Epidermal melanocyte (primary cell): Measurements from ENCODE around the gene PPARG.

Source experiments
- DNase-seq: peaks from one replicate; pipeline ENCODE4 v3.0.0; 2011; ENCODE audit warnings: low spot score; ENCODE audit not compliant: insufficient read length

The PPARG gene

DNA sequence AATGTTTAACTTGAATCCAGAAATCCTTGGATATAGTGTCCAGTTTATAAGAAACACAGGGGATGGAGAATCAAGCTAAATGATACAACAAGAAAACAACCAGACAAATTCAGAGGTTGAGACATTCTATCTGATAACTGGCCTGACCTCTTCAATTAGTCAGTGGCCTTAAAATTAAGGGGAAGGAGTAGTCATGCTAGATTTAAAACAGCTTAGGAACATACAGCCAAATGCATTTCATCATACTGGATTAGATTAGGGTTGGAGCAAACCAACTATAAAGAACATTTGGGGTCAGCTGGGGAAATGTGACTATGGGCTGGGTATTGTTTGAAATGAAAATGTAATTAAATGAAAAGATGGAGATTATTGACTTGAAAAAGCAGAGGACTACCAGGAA, 53.3 kb downstream of the PPARG start:
- DNase-seq: no peak

DNA sequence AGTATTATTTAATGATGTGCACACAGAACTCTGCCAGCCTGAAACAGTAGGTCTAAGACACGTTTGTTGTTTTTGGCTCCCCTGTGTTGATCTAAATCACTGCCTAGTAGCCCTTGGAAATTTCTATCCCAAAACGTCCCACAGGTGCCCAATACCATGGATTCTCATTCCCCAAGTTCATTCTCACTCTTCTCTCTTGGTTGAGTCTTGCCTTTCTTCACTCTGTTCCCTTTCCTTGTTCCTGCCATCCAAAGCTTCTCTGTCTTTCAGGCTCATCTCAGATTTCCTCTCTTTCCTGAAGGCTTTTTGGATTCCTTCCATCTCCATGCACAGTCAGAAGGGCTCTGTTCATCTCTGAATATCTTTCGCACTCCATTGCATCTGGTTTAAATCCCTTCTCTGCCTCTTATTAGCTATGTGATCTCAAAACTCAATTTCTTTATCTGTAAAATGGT, 54.2 kb downstream of the PPARG start:
- peak; percentile 27 for DNase-seq

DNA sequence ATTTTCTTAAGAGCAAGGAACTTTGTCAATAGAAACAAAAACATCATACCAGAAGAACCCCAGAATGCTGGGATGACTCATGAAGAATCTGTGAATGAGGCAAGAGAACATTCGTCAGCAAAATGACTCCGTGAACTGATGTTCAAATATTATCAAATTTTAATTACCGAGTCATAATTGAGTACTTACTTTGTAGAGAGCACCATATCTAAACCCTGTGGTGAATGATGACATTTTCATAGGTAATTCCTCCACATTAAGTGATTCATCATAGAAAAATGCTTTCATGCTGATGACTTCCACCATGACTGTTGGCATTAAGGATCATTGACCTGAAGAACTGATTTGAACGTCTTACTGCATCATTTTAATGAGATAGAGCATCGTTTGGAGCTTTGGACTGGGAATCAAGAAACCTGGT, 56.3 kb downstream of the PPARG start:
- DNase-seq: no peak

DNA sequence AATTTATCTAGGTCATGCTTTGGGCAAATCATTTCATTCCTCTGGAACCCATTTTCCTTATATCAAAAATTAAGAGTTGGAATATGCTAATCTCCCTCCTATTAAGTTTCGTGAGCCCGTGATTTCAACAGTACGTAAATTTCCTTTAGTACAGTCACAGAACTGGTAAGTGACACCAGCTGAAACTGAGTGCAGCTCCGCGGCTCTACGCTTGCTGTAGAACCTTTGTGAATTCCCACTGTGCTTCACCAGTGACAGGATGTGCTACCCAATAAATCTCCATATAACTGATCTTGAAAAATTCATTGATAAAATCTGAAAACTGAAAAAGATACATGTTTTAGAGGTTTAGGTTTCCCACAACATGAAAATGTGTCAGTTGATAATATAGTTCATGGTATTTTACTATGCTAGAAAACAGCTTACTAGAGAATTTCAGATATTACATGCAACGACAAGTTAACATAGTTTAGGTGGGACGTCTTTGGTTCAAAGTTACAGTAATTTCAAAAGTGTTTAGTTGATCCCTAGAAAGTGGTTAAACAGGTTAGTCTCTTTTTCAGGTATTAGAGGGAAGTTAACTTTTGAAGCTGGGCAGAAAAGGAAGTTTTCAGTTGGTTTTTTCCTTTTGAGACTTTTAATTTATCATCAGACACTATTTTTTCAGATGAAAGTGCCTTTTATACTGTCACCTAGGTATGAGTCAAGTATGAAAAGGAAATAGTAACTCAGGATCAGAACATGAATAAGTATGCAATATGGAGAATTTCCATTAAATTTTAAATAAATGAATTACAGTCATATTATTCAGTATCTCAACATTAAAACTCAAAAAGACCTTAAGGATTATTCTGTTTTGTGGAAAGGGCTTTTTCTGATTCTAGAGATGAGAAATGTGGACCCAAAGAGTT, 57.0 kb downstream of the PPARG start:
- DNase-seq: no peak

DNA sequence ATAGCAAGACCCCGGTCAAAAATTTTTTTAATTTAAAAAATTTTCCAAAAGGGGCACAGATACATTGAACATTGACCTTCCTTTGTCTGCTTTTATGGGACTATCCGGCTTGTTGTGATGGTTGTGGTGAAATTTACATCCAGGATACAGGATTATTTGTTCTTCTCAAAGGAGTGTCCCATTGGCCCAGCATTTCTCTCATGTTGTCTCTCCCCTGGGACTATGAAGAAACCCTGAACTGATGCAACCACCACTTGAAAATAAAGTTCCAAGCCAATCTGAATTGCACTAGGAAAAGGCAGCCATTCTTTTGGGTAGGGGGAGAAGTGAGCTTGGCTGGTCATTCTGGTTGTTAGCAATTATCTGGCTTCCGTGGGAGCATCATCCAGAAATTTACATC, 58.4 kb downstream of the PPARG start:
- no peak for DNase-seq

DNA sequence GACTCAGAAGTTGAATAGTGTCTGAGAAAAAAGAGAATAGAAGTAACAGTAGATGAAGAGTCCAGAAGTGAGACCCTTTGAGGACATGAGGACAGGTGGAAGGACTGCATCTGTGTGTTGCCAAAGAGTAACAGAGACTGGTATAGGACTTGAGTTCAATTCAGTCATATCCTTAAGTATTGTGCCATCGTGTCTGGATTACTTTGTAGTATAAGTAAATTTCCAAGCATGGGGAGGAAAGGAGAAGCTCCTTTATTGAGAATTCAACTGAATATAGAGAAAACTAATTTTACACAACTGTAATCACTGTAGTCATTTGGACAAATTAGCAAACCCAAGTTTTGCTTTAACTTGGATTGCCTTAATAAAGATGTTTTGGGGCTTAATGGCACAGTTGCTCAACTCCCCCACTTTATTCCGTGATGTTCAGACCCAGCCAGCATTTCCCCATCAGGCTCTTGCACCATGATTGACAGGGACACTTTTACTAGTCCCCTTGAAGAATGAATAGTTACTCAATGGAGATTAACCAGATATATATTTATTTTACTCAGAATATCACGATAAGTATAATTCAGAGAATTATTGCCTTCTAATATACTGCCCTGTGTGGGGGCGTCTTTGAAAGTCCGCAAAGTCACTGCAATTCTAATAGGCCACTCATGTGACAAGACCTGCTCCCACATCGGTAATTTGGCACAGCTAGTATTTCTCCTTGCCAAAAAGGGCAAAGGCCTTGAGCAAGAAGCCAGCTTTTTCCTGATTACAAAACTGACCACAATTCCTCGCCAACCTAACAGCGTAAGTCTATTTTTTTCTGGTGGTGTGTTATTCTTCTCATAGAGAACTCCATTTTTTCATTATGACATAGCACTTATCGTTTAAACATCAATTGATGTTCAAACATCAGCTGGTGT, 61.3 kb downstream of the PPARG start:
- no peak for DNase-seq

DNA sequence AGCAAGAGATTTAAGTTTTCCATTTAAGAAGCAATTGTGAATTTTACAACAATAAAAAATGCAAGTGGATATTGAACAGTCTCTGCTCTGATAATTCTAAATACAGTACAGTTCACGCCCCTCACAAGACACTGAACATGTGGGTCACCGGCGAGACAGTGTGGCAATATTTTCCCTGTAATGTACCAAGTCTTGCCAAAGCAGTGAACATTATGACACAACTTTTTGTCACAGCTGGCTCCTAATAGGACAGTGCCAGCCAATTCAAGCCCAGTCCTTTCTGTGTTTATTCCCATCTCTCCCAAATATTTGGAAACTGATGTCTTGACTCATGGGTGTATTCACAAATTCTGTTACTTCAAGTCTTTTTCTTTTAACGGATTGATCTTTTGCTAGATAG, 62.3 kb downstream of the PPARG start:
- no peak for DNase-seq

DNA sequence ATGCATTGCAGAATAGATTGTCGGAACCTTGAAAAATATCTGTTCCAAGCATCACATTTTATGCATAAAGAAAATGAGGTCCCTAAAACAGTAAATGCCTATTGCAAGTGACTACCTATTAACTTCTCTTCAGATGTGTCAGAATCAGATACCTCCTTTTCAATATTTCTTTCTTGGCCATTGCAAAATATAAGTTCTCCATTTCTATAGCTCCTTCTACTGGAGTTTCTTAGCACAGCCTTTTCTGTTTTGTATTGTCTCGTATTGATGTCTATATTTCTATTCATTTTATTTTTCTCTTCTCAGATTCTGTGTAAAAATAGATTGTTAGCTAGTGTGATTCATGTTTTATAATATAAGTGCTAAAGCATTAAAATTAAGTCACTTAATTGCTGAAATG, 63.4 kb downstream of the PPARG start:
- no peak for DNase-seq

DNA sequence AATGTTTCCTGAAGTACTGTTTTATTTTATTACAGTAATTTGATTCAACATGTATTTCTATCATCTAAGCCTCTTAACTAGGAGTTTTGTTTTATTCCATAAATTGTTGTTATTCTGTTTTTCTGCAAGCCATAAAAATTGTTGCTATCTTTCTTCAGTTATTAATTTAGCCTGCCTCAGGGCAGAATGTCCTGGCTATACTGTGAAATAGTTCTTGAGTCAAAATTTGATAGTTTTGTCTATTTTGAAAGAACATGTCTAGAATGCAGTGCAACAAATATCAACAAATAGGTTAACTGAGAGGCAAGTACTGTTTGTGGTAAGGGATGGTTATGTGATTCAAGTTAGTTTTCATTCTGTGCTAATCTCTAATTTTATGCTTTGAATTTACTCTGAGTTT, 63.9 kb downstream of the PPARG start:
- DNase-seq: no peak

DNA sequence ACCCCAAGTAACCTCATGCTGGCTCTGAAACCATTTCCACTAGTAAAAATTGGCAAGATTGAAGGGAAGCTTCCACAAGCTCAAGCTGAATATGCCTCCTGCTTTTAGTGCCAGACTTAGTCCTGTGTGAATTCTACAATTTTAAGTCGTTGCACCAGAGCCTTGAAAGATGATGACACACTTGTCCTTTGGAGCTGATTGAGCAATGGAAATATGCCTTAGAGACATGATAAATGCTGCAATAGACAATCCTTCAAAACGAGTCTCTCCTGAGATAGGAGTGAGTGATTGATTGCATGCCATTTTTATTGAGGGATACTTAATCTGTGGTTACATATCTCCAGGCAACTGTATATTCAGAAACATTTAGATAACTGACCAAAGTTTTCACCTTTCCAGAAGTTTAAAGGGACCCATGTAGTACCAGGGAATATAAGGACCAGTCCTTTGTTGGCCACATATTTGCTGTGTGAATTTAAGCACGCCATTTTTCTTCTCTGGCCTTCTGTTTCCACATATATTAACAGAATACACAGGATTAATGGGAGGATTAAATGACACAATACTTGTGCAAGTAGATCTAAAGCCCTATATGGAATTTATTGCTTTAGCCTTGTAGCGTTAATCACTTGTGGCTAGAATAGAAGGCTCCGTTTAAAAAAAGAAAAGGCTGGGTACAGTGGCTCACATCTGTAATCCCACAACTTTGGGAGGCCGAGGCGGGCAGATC, 65.1 kb downstream of the PPARG start:
- DNase-seq: no peak

DNA sequence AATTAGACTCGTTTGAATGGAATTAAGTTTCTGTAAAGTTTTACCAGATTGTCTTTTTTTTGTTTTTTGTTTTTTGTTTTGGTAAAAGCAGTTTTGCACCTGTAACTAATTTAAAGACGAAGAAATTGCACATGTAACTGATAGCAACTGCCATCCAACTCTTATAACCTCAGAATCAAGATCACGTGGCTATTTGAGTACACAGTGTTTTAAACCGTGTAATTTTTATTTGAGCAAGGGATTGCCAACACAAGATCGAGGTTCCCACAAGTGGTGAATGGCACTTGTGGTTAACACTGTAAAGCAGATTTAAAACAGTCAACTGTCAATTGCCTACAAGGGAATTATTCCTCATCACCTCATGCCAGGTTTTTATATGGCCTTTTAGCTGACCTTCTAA, 67.3 kb downstream of the PPARG start:
- no peak for DNase-seq

DNA sequence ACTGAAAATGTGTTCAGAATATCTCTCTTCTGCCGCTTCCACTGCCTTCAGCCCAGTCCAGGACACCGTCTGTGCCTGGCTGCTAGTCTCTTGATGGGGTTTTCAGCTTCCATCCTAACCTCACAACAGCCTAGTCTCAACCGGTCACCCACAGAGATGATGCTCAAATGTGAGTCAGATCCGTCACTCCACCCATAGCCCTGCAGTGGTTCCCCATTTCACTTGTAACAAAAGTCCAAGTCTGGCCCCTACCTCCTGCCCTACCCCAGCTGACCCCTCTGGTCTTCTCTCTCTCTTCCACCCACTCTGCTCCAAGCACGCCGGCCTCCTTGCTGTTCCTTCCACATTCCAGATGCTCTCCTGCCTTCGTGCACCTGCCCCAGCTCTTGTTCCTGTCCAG, 68.1 kb downstream of the PPARG start:
- DNase-seq: no peak

DNA sequence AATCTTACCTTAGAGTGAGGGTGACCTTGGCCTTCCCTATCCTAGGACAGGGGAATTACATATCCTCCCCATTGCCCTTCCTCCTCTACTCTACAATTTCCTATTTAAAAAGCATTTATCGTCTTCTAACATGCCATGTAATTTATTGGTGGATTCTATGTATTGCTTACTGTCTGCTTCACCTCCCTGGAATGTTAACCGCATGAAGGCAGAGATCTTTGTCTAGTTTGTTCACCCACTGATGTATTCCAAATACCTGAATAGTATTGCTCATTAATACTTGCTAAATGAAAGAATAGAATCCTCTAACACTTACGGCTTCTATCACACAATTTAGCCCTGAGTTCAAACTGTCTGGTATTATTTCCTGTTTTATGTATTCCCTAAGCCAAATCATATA, 68.6 kb downstream of the PPARG start:
- no peak for DNase-seq

DNA sequence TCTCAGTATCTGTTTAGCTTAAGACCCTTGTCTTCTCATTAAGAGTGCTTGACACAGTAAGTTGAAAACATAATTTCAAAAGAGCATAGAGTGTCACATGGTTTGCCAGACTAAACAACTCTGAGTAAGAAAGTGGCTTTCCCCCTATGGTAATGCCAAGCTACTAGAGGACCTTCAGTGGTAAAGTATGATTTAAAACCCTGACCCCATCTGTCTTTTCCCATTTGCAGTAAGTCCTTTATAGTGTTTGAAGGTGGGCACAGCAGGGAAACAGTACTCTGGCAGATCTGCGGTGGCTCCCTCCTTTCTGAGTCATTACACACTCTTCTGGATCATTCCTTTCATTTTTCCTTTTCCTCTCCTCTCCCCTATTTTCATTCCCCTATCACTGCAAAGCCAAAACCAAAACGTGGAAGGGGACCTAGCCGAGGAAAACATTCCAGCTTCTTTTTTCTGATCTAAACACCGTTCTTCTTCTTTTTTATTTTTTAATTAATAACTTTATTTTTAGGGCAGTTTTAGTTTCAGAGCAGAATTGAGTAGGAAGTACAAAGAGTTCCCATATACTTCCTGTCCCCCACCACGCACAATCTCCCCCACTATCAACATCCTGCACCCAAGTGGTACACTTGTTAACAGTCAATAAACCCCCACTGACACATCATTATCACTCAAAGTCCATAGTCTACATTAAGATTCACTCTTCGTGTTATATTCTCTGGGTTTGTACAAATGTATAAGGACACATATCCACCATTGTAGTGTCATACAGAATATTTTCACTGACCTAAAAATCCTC, 74.7 kb downstream of the PPARG start:
- DNase-seq: no peak

DNA sequence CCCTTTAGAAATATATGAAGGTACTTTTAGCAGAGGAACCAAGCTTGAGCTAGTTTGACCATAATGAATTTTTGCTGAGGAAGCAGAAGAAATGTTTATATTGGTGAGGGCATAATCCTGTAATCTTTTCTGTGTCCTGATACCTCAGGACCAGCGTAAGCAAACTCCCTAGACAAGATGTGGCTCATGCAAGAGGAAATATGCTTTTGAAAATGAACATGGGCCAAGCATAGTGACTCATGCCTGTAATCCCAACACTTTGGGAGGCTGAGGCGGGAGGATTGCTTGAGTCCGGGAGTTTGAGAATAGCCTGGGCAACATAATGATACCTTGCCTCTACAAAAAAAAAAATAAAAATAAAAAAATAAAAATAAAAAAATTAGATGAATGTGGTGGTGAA, 78.5 kb downstream of the PPARG start:
- no peak for DNase-seq

DNA sequence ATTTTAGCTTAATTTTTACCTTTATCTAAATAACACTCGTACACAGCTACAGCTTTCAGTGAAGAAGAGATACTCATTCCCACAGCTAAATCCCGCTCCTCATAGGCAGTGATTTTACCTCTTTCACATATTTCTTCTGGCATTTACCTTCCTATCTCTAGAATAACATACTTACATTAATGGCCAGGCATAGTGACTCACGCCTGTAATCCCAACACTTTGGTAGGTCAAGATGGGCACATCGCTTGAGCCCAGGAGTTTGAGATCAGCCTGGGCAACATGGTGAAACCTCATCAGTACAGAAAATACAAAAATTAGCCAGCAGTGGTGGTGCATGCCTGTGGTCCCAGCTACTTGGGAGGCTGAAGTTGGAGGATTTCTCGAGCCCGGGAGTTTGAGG, 80.2 kb downstream of the PPARG start:
- no peak for DNase-seq

DNA sequence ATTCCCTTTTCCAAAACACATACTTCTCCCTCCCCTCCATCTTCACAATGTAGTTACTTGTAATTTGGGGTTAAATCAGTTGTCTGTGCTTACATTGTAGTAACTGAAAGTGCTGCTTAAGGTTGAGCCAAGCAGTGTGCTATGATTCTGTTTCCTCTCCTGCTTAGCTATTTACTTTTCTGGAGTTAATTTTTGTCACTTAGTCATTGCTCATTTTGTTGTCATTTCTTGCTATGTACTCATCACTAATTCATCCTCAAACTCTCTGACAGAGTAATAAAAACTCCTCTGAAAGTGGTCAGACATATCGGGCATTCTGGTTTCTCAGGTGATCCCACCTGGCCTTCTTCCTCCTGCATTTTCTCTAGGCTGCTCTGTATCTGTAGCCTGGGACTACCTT, 80.7 kb downstream of the PPARG start:
- no peak for DNase-seq

DNA sequence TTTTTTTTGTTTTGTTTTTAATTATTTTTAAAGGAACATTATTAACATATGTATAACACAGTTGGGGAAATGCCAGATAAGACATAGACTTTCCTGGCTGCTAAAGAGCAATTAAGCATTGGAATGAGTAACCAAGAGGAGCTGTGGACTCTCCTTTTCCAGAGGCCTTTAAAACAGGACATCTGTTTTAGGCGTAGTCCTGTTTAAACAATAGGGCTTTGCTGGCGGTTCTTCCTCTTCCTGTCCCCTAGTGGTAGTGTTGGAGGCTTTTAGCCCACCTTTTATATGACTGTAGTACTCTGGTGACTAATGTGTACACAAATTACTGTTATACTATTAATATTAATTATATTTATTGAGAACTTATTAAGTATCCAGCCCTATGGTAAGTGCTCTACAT, 81.9 kb downstream of the PPARG start:
- no peak for DNase-seq

DNA sequence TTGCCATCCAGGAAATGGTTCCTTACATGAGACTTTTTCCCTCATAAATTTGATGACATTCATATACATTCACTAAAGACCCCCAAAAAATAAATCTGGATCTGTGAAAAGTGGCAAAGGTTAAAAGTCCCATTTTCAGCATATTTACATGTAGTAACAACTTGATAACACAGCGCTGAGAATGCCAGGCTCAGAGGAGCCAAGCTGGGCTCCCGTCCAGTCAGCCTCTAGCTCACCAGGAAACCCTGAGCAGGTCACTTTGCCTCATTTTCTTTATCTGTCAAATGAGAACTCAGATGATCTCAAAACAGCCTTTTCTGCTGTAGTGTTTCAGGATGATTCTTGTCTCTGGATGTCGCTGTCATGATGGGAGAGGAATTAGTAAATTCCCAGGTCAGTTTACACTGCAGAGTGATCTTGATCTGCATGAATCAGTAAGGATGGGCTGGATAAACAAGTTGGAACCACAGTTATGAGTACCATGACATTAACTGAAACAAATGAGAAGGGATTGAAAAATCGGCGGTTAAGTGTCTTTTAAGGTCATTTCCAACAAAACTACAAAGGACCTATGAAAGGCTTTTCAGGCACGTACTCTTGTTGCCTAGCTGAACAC, 82.8 kb downstream of the PPARG start:
- DNase-seq: no peak

DNA sequence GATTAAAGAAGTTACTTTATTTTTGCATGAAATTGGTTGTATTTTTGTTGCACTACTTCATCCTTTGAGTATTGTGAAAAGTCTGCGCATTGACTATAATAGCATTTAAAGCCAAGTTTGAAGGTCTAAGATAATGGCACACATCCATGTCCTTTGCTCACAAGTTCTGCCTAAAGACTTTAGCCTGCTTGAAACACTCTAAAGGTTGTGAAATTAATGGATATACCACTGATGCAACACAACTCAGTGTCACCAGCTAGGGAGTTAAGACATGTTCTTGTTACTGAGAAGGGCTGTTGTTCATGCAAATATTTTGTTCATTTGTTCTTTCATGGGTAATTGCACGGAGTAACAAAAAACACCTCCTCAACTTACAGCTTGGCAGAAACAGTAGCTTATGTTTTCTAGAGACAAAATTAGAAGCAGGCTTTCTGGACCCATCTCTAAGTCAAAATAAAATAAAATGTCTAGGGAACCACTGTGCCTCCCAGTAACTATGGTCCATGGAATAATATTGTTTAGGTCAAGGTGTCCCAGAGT, 83.9 kb downstream of the PPARG start:
- DNase-seq: no peak
